Ascending aorta (tissue), 2 donors: Measurements from ENCODE around the gene PTGES2. TPM values are rescaled to one million over a fixed set of nuclear protein-coding genes. Genes with fewer than 3 reads are reported as not detected.

Experiments used
- DNase-seq, 2 donors: peaks; one replicate each; pipeline ENCODE4 v3.0.0-alpha.2; 2019; ENCODE audit warnings: low spot score in 2 of 2
- H3K27ac ChIP-seq, 2 donors: fragments of 200-600 bp; sonication (generic); one replicate each; pipeline ENCODE4 v1.5.1; 2016 to 2017; ENCODE audit warnings: mild to moderate bottlenecking in 1 of 2
- H3K27me3 ChIP-seq: fragments of 200-600 bp; sonication (generic); one replicate; pipeline ENCODE4 v1.5.1; 2017
- H3K36me3 ChIP-seq, 2 donors: fragments of 200-600 bp; sonication (generic); one replicate each; pipeline ENCODE4 v1.5.1; 2016
- H3K4me1 ChIP-seq, 2 donors: fragments of 200-600 bp; sonication (generic); one replicate each; pipeline ENCODE4 v1.5.1; 2016 to 2017; ENCODE audit warnings: mild to moderate bottlenecking in 1 of 2
- H3K4me3 ChIP-seq, 2 donors: fragments of 200-600 bp; sonication (generic); one replicate each; pipeline ENCODE4 v1.5.1; 2016 to 2017; ENCODE audit warnings: mild to moderate bottlenecking in 1 of 2
- H3K9me3 ChIP-seq, 2 donors: fragments of 200-600 bp; sonication (generic); one replicate each; pipeline ENCODE4 v1.5.1; 2016
- CTCF ChIP-seq, 3 experiments: fragments of 200-600 bp in 2 of 3; fragments of 450-650 bp in 1 of 3; sonication (generic) in 2 of 3; IDR thresholded peaks; one replicate each; pipeline ENCODE4 v1.5.1; 2016 to 2019; ENCODE audit warnings: antibody characterized with exemption in 3 of 3, mild to moderate bottlenecking in 1 of 3, moderate library complexity in 1 of 3
- intact Hi-C: fragments of 100-400 bp; cut with DNase I; formaldehyde crosslinking; loops from one replicate; pipeline ENCODE4 v1.15.1; 2023
- total RNA-seq: library from RNA; depleted of rRNA; stranded (reverse); fragments of >200 nt; gene quantifications from one replicate; pipeline ENCODE4 v1.1.0, GENCODE V29; 2016

The PTGES2 gene
- total RNA-seq, 1 donor from 2014 or later: 97.2 TPM

GRCh38 chr9:128168731-128169308 is 41.3 kb upstream of the PTGES2 start:
- Histone ChIP-seq H3K9me3 (no peaks in the 10 kb centered on the region), H3K4me1 (no peaks in the 10 kb centered on the region), H3K36me3 (peaks cover 60 to 69% of the 10 kb centered on the region in 2 donors), H3K4me3 (no peak overlapping the region), H3K27ac (no peak overlapping the region), H3K27me3 (no peaks in the 10 kb centered on the region)
- no peak for TF ChIP-seq CTCF (IDR thresholded peaks at IDR 0.05)
- intact Hi-C loops: no loop called here
- no peak for DNase-seq

- peaks cover 0 to 3% of the 10 kb centered on the region in 2 donors for H3K4me1 ChIP-seq
- H3K27me3 ChIP-seq: no peaks in the 10 kb centered on the region
- no peaks in the 10 kb centered on the region for H3K9me3 ChIP-seq
- H3K36me3 ChIP-seq: peaks cover 61 to 74% of the 10 kb centered on the region in 2 donors
- no peak for TF ChIP-seq CTCF (IDR thresholded peaks at IDR 0.05)
- DNase-seq: no peak
- H3K27ac ChIP-seq: no peak overlapping the region
- intact Hi-C loops: no loop called here
- H3K4me3 ChIP-seq: no peak overlapping the region
Observed at GRCh38 chr9:128167209-128167608, 39.7 kb upstream of the PTGES2 start.

DNA sequence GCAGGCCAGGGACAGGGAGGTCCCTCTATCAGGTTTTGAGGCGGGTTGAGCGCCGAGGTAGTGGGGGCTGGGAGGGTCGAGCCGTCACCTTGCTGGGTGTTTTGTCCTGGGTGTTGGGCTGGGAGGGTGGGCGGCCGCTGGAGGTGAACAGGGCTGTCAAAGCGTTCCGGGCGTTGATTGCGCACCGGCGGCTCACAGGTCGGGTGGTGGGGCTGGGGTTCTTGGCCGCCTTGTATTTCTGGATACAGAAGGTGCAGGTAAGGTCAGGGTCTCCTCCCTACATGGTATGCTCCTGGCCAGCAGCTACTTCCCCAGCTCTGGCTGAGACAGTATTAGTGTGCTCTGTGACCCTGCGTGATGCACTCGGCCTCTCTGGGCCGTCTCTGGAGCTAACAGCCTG is 38.6 kb upstream of the PTGES2 start:
- Histone ChIP-seq H3K9me3 (no peaks in the 10 kb centered on the region), H3K27me3 (no peaks in the 10 kb centered on the region), H3K4me1 (peaks cover 0 to 12% of the 10 kb centered on the region in 2 donors), H3K36me3 (peaks cover 61 to 74% of the 10 kb centered on the region in 2 donors), H3K27ac (no peak overlapping the region), H3K4me3 (no peak overlapping the region)
- TF ChIP-seq CTCF (IDR thresholded peaks at IDR 0.05): no peak
- DNase-seq: no peak
- intact Hi-C loops: no loop called here

- TF ChIP-seq CTCF (IDR thresholded peaks at IDR 0.05): no peak
- intact Hi-C loops: no loop called here
- H3K27ac ChIP-seq: no peak overlapping the region
- no peaks in the 10 kb centered on the region for H3K27me3 ChIP-seq
- H3K4me3 ChIP-seq: no peak overlapping the region
- no peak for DNase-seq
- H3K9me3 ChIP-seq: no peaks in the 10 kb centered on the region
- peaks cover 0 to 18% of the 10 kb centered on the region in 2 donors for H3K4me1 ChIP-seq
- H3K36me3 ChIP-seq: peaks cover 50 to 58% of the 10 kb centered on the region in 2 donors
Observed at GRCh38 chr9:128164307-128164885, 36.9 kb upstream of the PTGES2 start.

GRCh38 chr9:128163523-128164306 is 36.2 kb upstream of the PTGES2 start:
- no peaks in the 10 kb centered on the region for H3K27me3 ChIP-seq
- peaks cover 0 to 18% of the 10 kb centered on the region in 2 donors for H3K4me1 ChIP-seq
- TF ChIP-seq CTCF (IDR thresholded peaks at IDR 0.05): no peak
- H3K4me3 ChIP-seq: no peak overlapping the region
- intact Hi-C loops: no loop called here
- no peak for DNase-seq
- H3K27ac ChIP-seq: no peak overlapping the region
- H3K36me3 ChIP-seq: peaks cover 43 to 51% of the 10 kb centered on the region in 2 donors
- no peaks in the 10 kb centered on the region for H3K9me3 ChIP-seq
